Measurements from ENCODE around the gene SFI1.

SFI1 gene

DNA sequence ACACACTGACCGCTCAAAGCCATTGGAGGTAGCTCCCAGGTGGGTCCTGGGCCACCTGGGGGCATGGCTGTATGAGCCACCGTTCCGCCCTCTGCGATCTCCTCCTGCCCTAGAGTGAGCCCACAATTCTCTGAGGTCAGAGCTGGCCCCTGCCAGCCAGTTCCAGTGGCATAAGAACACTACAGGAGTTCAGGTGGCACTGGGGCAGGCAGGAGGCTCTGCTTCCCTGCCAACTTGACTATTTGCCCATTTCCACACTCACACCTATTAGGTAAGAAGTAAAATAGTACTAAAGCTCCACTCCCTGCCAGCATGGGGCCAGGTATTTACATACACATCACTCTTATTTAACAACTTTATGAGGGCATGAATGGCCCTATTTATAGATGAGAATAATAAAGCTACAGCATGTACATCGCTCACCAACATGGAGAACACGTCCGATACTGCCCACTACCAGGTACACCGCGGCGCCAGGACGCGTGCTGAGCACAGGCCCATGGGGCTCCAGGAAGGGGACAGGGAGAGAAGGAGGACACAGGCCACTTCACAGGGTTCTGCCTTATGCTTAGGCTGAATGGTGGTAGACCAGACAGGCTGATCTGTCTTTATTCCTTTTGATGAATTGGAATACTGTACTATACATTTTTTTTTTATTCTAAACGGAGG, 139.4 kb downstream of the SFI1 start:
- DNase-seq (ENCODE audit: low read depth in 3 of 3) = no peak

DNA sequence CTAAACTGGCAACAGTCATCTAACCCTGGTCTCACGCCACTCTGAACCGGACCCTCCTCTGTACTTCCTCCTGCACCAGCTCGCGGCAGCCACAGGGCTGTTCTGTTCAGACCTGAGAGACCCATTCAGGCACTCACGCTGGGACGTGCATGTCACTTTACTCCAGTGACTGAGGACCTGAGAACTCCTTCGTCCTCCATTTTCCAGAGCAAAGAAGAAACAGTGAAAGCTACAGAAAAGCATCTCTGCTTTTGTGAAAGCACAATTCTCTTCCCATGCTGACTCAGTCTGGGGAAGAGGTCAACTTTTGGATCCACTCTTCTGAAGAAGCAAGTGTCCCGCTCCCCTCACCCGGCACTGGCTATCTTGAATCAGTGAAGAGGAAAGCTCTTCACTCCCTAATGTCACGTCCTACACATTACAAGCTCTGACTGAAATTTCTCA, 141.1 kb downstream of the SFI1 start:
- DNase-seq (ENCODE audit: low read depth in 3 of 3) = no peak

GRCh38 chr22:31637891-31638618, 141.7 kb downstream of the SFI1 start:
- DNase-seq (ENCODE audit: low read depth in 3 of 3) = no peak

DNA sequence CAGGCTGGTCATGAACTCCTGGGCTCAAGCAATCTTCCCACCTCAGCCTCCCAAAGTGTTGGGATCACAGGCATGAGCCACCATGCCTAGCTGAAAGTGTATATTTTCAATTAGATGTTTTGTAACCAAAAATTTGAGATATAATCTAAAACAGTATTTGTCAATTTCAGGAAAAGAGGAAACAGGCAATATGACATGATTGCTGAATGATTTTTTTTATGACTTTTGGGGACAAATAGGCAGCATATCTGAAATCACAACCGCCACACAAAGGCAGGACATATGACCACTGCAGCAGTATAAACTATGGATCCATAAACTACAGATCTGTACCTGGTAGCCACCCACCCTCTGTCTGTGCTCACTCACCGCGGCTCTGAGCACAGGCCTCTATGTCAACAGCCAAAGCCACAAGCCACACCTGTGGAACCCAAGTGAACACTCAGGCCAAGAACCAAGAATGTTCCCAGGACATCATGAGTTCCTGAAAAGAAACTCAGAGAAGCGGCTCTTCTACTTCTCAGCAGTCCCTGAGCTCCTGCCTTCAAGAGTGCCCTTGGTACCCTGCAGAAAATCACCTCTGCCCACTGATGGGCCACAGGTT, 143.2 kb downstream of the SFI1 start:
- DNase-seq (ENCODE audit: low read depth in 3 of 3) = no peak

DNA sequence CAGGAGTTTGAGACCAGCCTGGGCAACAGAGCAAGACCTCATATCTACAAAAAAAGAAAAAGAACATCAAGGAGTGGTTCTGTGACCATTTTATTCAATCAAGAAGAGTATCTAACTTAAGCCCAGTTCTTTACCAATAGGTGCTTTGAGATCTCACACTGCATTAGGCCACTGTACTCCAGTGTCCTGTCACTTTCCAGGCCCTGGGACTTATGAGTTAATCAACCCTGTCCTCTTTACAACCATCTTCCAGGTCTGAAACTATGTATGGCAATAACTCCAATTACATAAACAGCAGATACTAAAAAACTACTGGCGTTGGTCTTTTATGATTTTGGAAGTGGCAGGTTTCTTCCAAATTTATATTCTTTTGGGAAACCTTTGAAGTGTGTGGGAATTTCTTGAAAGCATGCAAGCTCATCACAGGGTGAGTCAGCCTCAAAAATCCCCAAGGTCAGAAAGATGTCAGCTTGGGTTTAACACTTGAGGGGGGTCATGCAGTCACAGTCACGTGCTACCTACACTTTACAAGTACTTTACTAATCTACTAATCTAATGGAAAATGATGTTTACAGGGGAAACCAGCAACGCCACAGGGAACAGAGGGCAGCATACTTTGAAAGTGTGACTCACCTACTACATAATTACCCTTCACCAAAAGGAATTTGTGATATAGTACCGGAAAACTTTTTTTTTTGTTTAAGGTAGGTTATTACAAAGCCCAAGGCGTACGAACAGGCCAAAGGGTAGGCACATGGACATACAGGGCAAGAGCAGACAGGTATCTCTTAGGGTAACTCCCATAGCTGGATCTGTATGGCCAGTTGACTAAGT, 150.1 kb downstream of the SFI1 start:
- peak in 2 of 3 experiments; percentile 40 to 47 for DNase-seq (ENCODE audit: low read depth in 3 of 3)

GRCh38 chr22:31647066-31647465, 150.7 kb downstream of the SFI1 start:
- no peak for DNase-seq (ENCODE audit: low read depth in 3 of 3)

- DNase-seq (ENCODE audit: low read depth in 3 of 3) = no peak
Observed at GRCh38 chr22:31647523-31648320, 151.4 kb downstream of the SFI1 start.

GRCh38 chr22:31650391-31650790, 154.1 kb downstream of the SFI1 start:
- no peak for DNase-seq (ENCODE audit: low read depth in 3 of 3)

GRCh38 chr22:31651664-31652063, 155.3 kb downstream of the SFI1 start:
- DNase-seq (ENCODE audit: low read depth in 3 of 3) = no peak

DNA sequence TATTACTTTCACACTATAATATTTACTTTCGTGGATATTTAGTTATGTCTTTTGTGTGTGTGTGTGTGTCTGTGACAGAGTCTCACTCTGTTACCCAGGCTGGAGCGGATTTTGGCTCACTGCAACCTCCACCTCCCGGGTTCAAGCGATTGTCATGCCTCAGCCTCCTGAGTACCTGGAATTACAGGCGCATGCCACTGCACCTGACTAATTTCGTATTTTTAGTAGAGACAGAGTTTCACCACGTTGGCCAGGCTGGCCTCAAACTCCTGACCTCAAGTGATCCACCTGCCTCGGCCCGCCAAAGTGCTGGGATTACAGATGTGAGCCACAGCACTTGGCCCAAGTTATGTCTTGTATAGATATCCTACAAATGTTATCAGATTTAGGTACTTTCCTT, 155.8 kb downstream of the SFI1 start:
- no peak for DNase-seq (ENCODE audit: low read depth in 3 of 3)

GRCh38 chr22:31652911-31653684, 156.8 kb downstream of the SFI1 start:
- DNase-seq (ENCODE audit: low read depth in 3 of 3) = no peak

DNA sequence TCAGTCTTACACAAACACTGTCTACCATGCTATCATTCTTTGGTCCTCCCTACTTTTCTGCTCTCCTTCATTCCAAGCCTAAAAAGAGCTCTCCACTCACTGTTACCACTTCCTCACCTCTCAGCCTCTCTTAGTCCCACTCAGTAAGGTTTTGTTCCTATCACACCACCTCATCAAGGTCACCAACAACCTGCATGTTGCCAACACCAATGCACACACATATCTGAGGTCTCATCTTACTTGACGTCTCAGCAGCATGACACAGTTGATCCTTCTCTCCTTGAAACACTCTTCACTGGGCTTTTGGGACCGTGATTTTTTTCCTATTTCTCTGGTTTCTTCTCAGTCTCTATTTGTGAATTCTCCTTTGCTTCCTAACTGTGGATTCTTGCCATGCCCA, 157.6 kb downstream of the SFI1 start:
- DNase-seq (ENCODE audit: low read depth in 3 of 3) = no peak

GRCh38 chr22:31654408-31654807, 158.1 kb downstream of the SFI1 start:
- DNase-seq (ENCODE audit: low read depth in 3 of 3) = no peak

DNA sequence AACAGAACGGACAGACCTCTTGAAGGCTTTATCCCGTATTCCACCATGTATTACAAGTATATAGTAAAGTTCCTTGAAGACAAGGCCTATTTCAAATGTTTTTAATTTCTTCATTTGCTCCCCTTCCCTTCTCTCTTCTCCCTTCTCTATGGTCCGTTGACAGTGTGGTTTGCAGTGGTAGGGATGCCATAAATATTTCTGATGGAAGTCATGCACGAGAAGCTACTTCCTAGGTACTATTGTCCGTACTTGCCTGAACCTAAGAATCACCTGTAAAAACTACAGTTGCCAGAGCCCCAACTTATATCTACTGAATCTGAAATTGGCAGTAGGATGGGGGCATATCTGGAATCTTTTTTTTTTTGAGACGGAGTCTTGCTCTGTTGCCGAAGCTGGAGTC, 162.9 kb downstream of the SFI1 start:
- no peak for DNase-seq (ENCODE audit: low read depth in 3 of 3)

GRCh38 chr22:31660860-31661341, 164.6 kb downstream of the SFI1 start:
- DNase-seq (ENCODE audit: low read depth in 3 of 3) = peak in 2 of 3 experiments; percentile 13 to 54

DNA sequence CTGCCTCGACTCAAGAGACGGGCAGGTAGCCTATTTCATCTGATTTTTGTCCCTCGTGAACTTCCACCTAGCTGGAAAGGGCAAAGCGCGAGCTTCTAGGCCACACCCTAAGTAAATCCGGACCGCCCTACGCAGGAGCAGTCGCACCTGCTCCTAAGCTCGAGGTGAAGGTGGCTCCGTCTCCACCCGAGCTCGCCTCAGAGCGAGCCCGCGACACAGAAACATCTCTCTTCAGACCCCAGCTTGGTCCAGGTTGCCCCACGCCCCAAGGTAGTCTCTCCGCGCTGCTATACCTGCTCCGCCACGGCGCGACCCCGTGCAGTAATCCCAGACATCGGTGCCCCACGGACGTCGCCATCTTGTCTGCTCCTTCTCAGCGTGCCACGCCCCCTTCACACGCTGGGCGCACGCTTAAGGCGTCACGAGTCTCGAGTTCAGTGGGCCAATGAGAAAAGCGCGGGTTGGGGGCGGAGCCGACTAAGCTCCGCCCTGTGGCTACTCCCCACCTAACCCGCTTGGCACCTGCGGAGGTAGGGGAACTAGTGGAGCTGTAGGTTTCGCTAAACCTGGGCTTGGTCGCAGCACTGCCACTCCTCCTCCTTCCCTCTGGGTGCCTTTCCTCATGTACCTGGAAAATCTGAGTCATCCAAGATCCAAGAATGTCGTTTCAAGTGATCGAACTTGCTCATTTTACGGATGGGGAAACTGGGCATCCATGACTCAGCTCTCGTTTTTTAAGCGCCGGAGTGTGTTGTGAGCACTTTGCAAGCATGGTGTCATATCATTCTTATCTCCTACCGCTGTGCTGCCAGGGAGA, 165.7 kb downstream of the SFI1 start, which contains the start of gene PISD:
Gene PISD, minus strand, starts transcription at position 365 of the 817 bp plus-strand sequence. Its CDS starts 7 bp downstream, at position 358.
- DNase-seq (ENCODE audit: low read depth in 3 of 3) = peak; percentile 92 to 96 (median 94)

DNA sequence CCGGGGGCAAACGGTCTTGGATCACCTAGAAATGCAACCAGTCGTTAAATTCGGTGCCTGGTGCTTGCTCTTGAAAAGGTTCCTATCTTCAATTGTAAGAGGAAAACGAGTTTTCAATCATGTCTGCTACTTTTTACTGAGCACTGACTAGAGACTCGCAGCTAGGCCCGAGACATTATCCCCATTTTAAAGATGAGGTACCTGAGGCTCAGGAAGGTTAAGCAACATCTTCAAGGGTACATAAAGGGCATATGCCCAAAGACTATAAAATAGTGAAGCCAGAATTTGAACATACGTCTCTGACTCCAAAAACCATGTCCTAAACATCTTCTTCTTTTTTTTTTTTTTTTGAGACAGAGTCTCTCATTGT, 166.3 kb downstream of the SFI1 start:
- no peak for DNase-seq (ENCODE audit: low read depth in 3 of 3)

Data from stimulated activated CD4-positive, alpha-beta T cell treated with anti-CD3 and anti-CD28 coated beads, TNF-alpha, amount 100 ng/mL, for 24 hours (primary cell).